Activated CD4-positive, alpha-beta T cell treated with anti-CD3 and anti-CD28 coated beads for 36 hours (primary cell): ENCODE data around the gene BRD1. TPM values are rescaled to one million over a fixed set of nuclear protein-coding genes. Genes with fewer than 3 reads are reported as not detected.
"Not testable (repeated sequence)": the region's sequence is repeated elsewhere in the genome, so short reads cannot be mapped to it uniquely, and the experiment has no call there.

Source experiments
- ATAC-seq: fragments of 200-7000 bp; cut with Tn5 transposase; one replicate; pipeline ENCODE4 v1.10.0; 2021; ENCODE audit warnings: mild to moderate bottlenecking, moderate library complexity
- CTCF ChIA-PET: fragments of 350-600 bp; sonication (Branson Sonifier 250); formaldehyde crosslinking; loops from one replicate; lab custom pipeline; 2021; ENCODE audit warnings: antibody characterized with exemption; lab: Charles Lee
- POLR2A ChIA-PET: fragments of 350-600 bp; sonication (Branson Sonifier 250); formaldehyde crosslinking; loops from one replicate; lab custom pipeline; 2021; ENCODE audit warnings: antibody characterized with exemption, inconsistent platforms; lab: Charles Lee
- DNase-seq: peaks from one replicate; pipeline ENCODE4 v3.0.0-alpha.2; 2020
- H3K27ac Mint-ChIP-seq: one replicate; pipeline ENCODE4 v1.8.0; 2021; ENCODE audit warnings: mixed read lengths
- H3K27me3 Mint-ChIP-seq: one replicate; pipeline ENCODE4 v1.8.0; 2021; ENCODE audit warnings: mixed read lengths
- H3K36me3 Mint-ChIP-seq: one replicate; pipeline ENCODE4 v1.8.0; 2021; ENCODE audit warnings: low read depth, mixed read lengths
- H3K4me1 Mint-ChIP-seq: one replicate; pipeline ENCODE4 v1.8.0; 2021; ENCODE audit warnings: mixed read lengths
- H3K4me3 Mint-ChIP-seq: one replicate; pipeline ENCODE4 v1.8.0; 2021; ENCODE audit warnings: mild to moderate bottlenecking, moderate library complexity, mixed read lengths
- H3K9me3 Mint-ChIP-seq: one replicate; pipeline ENCODE4 v1.8.0; 2021; ENCODE audit warnings: low read depth, mixed read lengths
- intact Hi-C, 2 experiments: fragments of 100-400 bp; cut with DNase I in 1 of 2; cut with micrococcal nuclease in 1 of 2; formaldehyde crosslinking; loops; one replicate each; pipeline versions ENCODE4 v1.14.2 to v1.15.1; 2022 to 2024; cut with DNase I, micrococcal nuclease
- total RNA-seq, 2 experiments: library from RNA; stranded (reverse); gene quantifications; one replicate each; pipeline ENCODE4 v1.2.3, GENCODE V29; 2021

Gene BRD1
- total RNA-seq, 2 experiments from 2014 or later = 22.1 to 23.6 TPM

- H3K27ac Mint-ChIP-seq = peak overlapping the region; percentile 92
- H3K4me1 Mint-ChIP-seq = peaks cover 54% of the 10 kb centered on the region
- peak overlapping the region; percentile 88 for H3K4me3 Mint-ChIP-seq
- H3K9me3 Mint-ChIP-seq = no peaks in the 10 kb centered on the region
- ATAC-seq = no peak
- H3K27me3 Mint-ChIP-seq = no peaks in the 10 kb centered on the region
- intact Hi-C loops = loop anchor here (5.0 kb wide), 2 partner anchors 42 to 58 kb away; no protein-coding TSS in a partner anchor
- POLR2A ChIA-PET = no interaction called here
- CTCF ChIA-PET = interaction anchor here (0.7 kb wide), 1 partner anchor 34 kb away, joined by 3 read pairs; no protein-coding TSS in a partner anchor
- peaks cover 39% of the 10 kb centered on the region for H3K36me3 Mint-ChIP-seq
- no peak for DNase-seq
Observed at GRCh38 chr22:49824936-49825335, 2.7 kb downstream of the BRD1 start.

GRCh38 chr22:49824185-49824925, 3.3 kb downstream of the BRD1 start:
- CTCF ChIA-PET = no interaction called here
- intact Hi-C loops = no loop called here
- Mint-ChIP-seq H3K4me3 (no peak overlapping the region), H3K9me3 (no peaks in the 10 kb centered on the region), H3K4me1 (peaks cover 49% of the 10 kb centered on the region), H3K27ac (no peak overlapping the region), H3K36me3 (peaks cover 41% of the 10 kb centered on the region), H3K27me3 (no peaks in the 10 kb centered on the region)
- DNase-seq = no peak
- ATAC-seq = no peak
- POLR2A ChIA-PET = interaction anchor here (0.8 kb wide), 1 partner anchor 60 kb away, joined by 4 read pairs; no protein-coding TSS in a partner anchor

GRCh38 chr22:49823289-49824045, 4.2 kb downstream of the BRD1 start:
- Mint-ChIP-seq H3K27ac (no peak overlapping the region), H3K36me3 (peaks cover 49% of the 10 kb centered on the region), H3K4me3 (no peak overlapping the region), H3K9me3 (no peaks in the 10 kb centered on the region), H3K27me3 (no peaks in the 10 kb centered on the region), H3K4me1 (peaks cover 44% of the 10 kb centered on the region)
- intact Hi-C loops = no loop called here
- ChIA-PET CTCF (no interaction called here), POLR2A (no interaction called here)
- ATAC-seq (no peak), DNase-seq (no peak)

- H3K27ac Mint-ChIP-seq, H3K4me3 Mint-ChIP-seq, ATAC-seq, intact Hi-C loops, H3K9me3 Mint-ChIP-seq, DNase-seq, POLR2A ChIA-PET, H3K27me3 Mint-ChIP-seq: not testable (repeated sequence)
- CTCF ChIA-PET = interaction anchor here (1.4 kb wide), 1 partner anchor 65 kb away, joined by 3 read pairs; no protein-coding TSS in a partner anchor
- Mint-ChIP-seq H3K36me3 (peaks cover 64% of the 10 kb centered on the region), H3K4me1 (peaks cover 57% of the 10 kb centered on the region)
Observed at GRCh38 chr22:49821741-49822140, 5.9 kb downstream of the BRD1 start.

- Mint-ChIP-seq H3K9me3 (no peaks in the 10 kb centered on the region), H3K4me3 (no peak overlapping the region), H3K27me3 (no peaks in the 10 kb centered on the region), H3K36me3 (peaks cover 64% of the 10 kb centered on the region), H3K4me1 (peaks cover 63% of the 10 kb centered on the region), H3K27ac (peak overlapping the region; percentile 19)
- ChIA-PET POLR2A (interaction anchor here (0.6 to 1.4 kb wide), 3 partner anchors 37 to 735 kb away, joined by 3 to 6 read pairs (median 5); no protein-coding TSS in a partner anchor), CTCF (interaction anchor here (0.6 to 1.4 kb wide), 2 partner anchors 15 to 66 kb away, joined by 3 read pairs; no protein-coding TSS in a partner anchor)
- intact Hi-C loops = no loop called here
- ATAC-seq (no peak), DNase-seq (no peak)
Observed at GRCh38 chr22:49820984-49821383, 6.7 kb downstream of the BRD1 start.

GRCh38 chr22:49817359-49817758, 10.3 kb downstream of the BRD1 start:
- Mint-ChIP-seq H3K27me3 (no peaks in the 10 kb centered on the region), H3K4me1 (peaks cover 58% of the 10 kb centered on the region), H3K4me3 (no peak overlapping the region), H3K36me3 (peaks cover 59% of the 10 kb centered on the region), H3K27ac (no peak overlapping the region), H3K9me3 (no peaks in the 10 kb centered on the region)
- no peak for ATAC-seq
- CTCF ChIA-PET = interaction anchor here (1.1 to 1.4 kb wide), 2 partner anchors 22 to 50 kb away, joined by 3 read pairs; no protein-coding TSS in a partner anchor
- no peak for DNase-seq
- intact Hi-C loops = no loop called here
- POLR2A ChIA-PET = interaction anchor here (1.1 kb wide), 1 partner anchor 18 kb away, joined by 3 read pairs; no protein-coding TSS in a partner anchor

GRCh38 chr22:49815641-49816091, 12.0 kb downstream of the BRD1 start:
- no peaks in the 10 kb centered on the region for H3K27me3 Mint-ChIP-seq
- H3K9me3 Mint-ChIP-seq = no peaks in the 10 kb centered on the region
- H3K36me3 Mint-ChIP-seq = peaks cover 58% of the 10 kb centered on the region
- DNase-seq (peak; percentile 53), ATAC-seq (peak; percentile 86)
- H3K4me1 Mint-ChIP-seq = peaks cover 68% of the 10 kb centered on the region
- H3K4me3 Mint-ChIP-seq = no peak overlapping the region
- intact Hi-C loops = no loop called here
- H3K27ac Mint-ChIP-seq = no peak overlapping the region
- ChIA-PET CTCF (no interaction called here), POLR2A (interaction anchor here (0.6 kb wide), 1 partner anchor 23 kb away, joined by 5 read pairs; no protein-coding TSS in a partner anchor)

GRCh38 chr22:49814856-49815255, 12.8 kb downstream of the BRD1 start:
- CTCF ChIA-PET = interaction anchor here (0.5 to 0.7 kb wide), 2 partner anchors 11 to 182 kb away, joined by 3 read pairs; no protein-coding TSS in a partner anchor
- Mint-ChIP-seq H3K27ac (no peak overlapping the region), H3K27me3 (no peaks in the 10 kb centered on the region), H3K4me1 (peaks cover 68% of the 10 kb centered on the region), H3K36me3 (peaks cover 54% of the 10 kb centered on the region), H3K4me3 (no peak overlapping the region), H3K9me3 (no peaks in the 10 kb centered on the region)
- intact Hi-C loops = no loop called here
- no peak for ATAC-seq
- POLR2A ChIA-PET = no interaction called here
- no peak for DNase-seq

GRCh38 chr22:49814164-49814686, 13.4 kb downstream of the BRD1 start:
- Mint-ChIP-seq H3K36me3 (peaks cover 52% of the 10 kb centered on the region), H3K4me1 (peaks cover 72% of the 10 kb centered on the region), H3K27ac (no peak overlapping the region), H3K27me3 (no peaks in the 10 kb centered on the region), H3K9me3 (no peaks in the 10 kb centered on the region), H3K4me3 (no peak overlapping the region)
- ATAC-seq (no peak), DNase-seq (no peak)
- intact Hi-C loops = no loop called here
- ChIA-PET CTCF (interaction anchor here (0.5 to 0.7 kb wide), 2 partner anchors 10 to 181 kb away, joined by 3 read pairs; no protein-coding TSS in a partner anchor), POLR2A (no interaction called here)

- Mint-ChIP-seq H3K27me3 (no peaks in the 10 kb centered on the region), H3K27ac (no peak overlapping the region), H3K36me3 (peaks cover 46% of the 10 kb centered on the region), H3K4me1 (peaks cover 82% of the 10 kb centered on the region), H3K4me3 (no peak overlapping the region), H3K9me3 (no peaks in the 10 kb centered on the region)
- intact Hi-C loops = no loop called here
- ChIA-PET CTCF (interaction anchor here (1.3 kb wide), 1 partner anchor 26 kb away, joined by 3 read pairs; no protein-coding TSS in a partner anchor), POLR2A (no interaction called here)
- ATAC-seq (no peak), DNase-seq (no peak)
Observed at GRCh38 chr22:49812838-49813237, 14.8 kb downstream of the BRD1 start.
